Transverse colon (tissue), 4 donors: ENCODE results near the gene RAP1GAP2. TPM values are rescaled to one million over a fixed set of nuclear protein-coding genes. Genes with fewer than 3 reads are reported as not detected.
A peak's percentile ranks its signal among the peaks of the same experiment; 100 is the strongest.

ENCODE experiments used
- DNase-seq: peaks from one replicate; pipeline ENCODE4 v3.0.0-alpha.2; 2019
- H3K27ac ChIP-seq, 4 donors: fragments of 200-600 bp; sonication (generic); 2 replicates each; pipeline ENCODE4 v1.5.1; 2016 to 2018; ENCODE audit warnings: inconsistent platforms in 4 of 4
- H3K27me3 ChIP-seq: fragments of 200-600 bp; sonication (generic); 2 replicates; pipeline ENCODE4 v1.5.1; 2017; ENCODE audit warnings: inconsistent platforms
- H3K36me3 ChIP-seq, 4 donors: fragments of 200-600 bp; sonication (generic); 2 replicates each; pipeline ENCODE4 v1.5.1; 2017 to 2019; ENCODE audit warnings: inconsistent platforms in 4 of 4
- H3K4me1 ChIP-seq, 4 donors: fragments of 200-600 bp; sonication (generic); 2 replicates each; pipeline ENCODE4 v1.5.1; 2017 to 2020; ENCODE audit warnings: inconsistent platforms in 4 of 4
- H3K4me3 ChIP-seq, 4 donors: fragments of 200-600 bp; sonication (generic); 1 replicate in 1 of 4; 2 replicates in 3 of 4; pipeline versions ENCODE4 v1.5.1 to v1.6.1; 2017 to 2019; ENCODE audit warnings: inconsistent platforms in 4 of 4
- H3K9me3 ChIP-seq, 2 donors: fragments of 200-600 bp; sonication (generic); 2 replicates each; pipeline ENCODE4 v1.5.1; 2017 to 2019; ENCODE audit warnings: inconsistent platforms in 2 of 2
- EP300 ChIP-seq: sonication (generic); formaldehyde crosslinking; IDR thresholded peaks from one replicate; pipeline ENCODE4 v1.6.1; 2017; ENCODE audit warnings: antibody characterized with exemption, low read depth
- POLR2A ChIP-seq: fragments of 450-650 bp; IDR thresholded peaks from one replicate; pipeline ENCODE4 v1.6.1; 2016; ENCODE audit warnings: antibody characterized with exemption, mild to moderate bottlenecking, moderate library complexity
- POLR2AphosphoS5 ChIP-seq, 3 donors: sonication (generic); formaldehyde crosslinking; IDR thresholded peaks; one replicate each; pipeline ENCODE4 v1.6.1; 2016; ENCODE audit warnings: antibody characterized with exemption in 3 of 3
- WGBS, 2 donors: methylation state at CpG; one replicate each; pipeline ENCODE4 v1.1.5; 2018; ENCODE audit warnings: low coverage in 1 of 2; 5-methylcytosine and 5-hydroxymethylcytosine counted together
- in situ Hi-C, 4 donors: fragments of 200-750 bp; cut with MboI; loops; one replicate each; pipeline versions ENCODE4 v1.15.0 to v1.15.1; 2017; ENCODE audit warnings: low sequenced_read_pairs in 3 of 4, low pct_ligation_motif_present in 1 of 4, low pct_unique_long_range_greater_than_20kb in 1 of 4
- intact Hi-C: fragments of 100-400 bp; cut with DNase I; formaldehyde crosslinking; loops from one replicate; pipeline ENCODE4 v1.15.1; 2023; ENCODE audit warnings: low total_unique reads
- total RNA-seq, 4 donors: library from RNA; depleted of rRNA; stranded (reverse); fragments of >200 nt; gene quantifications; one replicate each; pipeline ENCODE4 v1.1.0, GENCODE V29; 2016
- TF ChIP-seq, protein P1 (sequence below), 5 experiments: fragments of 200-600 bp in 3 of 5; fragments of 450-650 bp in 2 of 5; sonication (generic) in 3 of 5; IDR thresholded peaks; 1 replicate in 2 of 5; 2 replicates in 3 of 5; pipeline ENCODE4 v1.5.1; 2016 to 2017; ENCODE audit warnings: antibody characterized with exemption in 5 of 5, inconsistent platforms in 3 of 5, mild to moderate bottlenecking in 2 of 5, moderate library complexity in 1 of 5

The RAP1GAP2 gene
- total RNA-seq, 4 donors from 2014 or later, result 23.0 to 39.6 (median 33.9) TPM

DNA sequence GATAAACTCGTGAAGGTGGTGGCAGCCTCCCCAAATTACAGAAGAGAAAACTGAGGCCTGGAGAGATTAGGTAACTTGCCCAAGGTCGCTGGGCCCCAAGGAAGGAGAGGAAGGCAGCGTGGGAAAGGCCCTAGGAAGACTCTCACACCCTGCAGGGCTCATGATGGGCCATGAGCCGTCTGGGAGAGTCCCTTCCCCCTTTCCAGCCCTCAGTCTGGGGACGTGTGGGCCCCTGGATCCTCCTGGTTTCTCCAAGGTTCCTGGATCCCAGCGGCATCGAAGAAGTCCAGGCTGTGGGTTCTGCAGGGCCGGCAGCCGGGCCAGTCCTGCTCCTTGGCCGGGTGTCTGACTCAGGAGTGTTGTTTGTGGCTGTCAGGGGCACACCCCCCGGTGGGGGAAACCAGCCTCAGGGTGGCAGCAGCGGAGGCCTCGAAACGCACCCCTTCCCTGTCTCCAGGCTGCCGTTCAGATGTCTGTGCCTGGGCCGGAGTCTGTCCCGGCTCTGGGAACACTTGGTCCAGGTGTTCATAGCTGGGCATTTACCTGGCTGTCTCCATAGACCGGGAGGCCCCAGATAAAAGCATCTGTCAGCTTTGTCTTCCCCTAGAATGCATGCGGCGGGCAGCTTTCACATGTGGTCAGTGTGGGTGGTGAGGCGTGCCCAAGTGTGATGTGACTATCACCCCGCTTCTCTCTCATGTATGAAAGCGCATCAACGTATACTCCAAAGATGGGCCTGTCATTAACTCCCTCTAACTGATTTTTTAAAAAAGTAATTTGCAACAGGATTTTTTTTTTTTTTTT is 3.7 kb upstream of the RAP1GAP2 start:
- H3K4me1 ChIP-seq, result peaks cover 5 to 31% (median 16%) of the 10 kb centered on the region in 4 donors
- no peak overlapping the region for H3K4me3 ChIP-seq
- intact Hi-C loops, result no loop called here
- no peaks in the 10 kb centered on the region for H3K36me3 ChIP-seq
- H3K27ac ChIP-seq, result no peak overlapping the region
- H3K27me3 ChIP-seq, result no peaks in the 10 kb centered on the region
- in situ Hi-C loops, result no loop called here
- no peak for DNase-seq
- TF ChIP-seq, protein P1, sequence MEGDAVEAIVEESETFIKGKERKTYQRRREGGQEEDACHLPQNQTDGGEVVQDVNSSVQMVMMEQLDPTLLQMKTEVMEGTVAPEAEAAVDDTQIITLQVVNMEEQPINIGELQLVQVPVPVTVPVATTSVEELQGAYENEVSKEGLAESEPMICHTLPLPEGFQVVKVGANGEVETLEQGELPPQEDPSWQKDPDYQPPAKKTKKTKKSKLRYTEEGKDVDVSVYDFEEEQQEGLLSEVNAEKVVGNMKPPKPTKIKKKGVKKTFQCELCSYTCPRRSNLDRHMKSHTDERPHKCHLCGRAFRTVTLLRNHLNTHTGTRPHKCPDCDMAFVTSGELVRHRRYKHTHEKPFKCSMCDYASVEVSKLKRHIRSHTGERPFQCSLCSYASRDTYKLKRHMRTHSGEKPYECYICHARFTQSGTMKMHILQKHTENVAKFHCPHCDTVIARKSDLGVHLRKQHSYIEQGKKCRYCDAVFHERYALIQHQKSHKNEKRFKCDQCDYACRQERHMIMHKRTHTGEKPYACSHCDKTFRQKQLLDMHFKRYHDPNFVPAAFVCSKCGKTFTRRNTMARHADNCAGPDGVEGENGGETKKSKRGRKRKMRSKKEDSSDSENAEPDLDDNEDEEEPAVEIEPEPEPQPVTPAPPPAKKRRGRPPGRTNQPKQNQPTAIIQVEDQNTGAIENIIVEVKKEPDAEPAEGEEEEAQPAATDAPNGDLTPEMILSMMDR (IDR thresholded peaks at IDR 0.05), result no peak
- TF ChIP-seq POLR2AphosphoS5 (IDR thresholded peaks at IDR 0.05) (no peak), POLR2A (no peak), EP300 (no peak)
- 65 to 80% methylated on average over 3 to 24 of the region's 24 CpGs for WGBS, 2 donors
- H3K9me3 ChIP-seq, result no peaks in the 10 kb centered on the region

DNA sequence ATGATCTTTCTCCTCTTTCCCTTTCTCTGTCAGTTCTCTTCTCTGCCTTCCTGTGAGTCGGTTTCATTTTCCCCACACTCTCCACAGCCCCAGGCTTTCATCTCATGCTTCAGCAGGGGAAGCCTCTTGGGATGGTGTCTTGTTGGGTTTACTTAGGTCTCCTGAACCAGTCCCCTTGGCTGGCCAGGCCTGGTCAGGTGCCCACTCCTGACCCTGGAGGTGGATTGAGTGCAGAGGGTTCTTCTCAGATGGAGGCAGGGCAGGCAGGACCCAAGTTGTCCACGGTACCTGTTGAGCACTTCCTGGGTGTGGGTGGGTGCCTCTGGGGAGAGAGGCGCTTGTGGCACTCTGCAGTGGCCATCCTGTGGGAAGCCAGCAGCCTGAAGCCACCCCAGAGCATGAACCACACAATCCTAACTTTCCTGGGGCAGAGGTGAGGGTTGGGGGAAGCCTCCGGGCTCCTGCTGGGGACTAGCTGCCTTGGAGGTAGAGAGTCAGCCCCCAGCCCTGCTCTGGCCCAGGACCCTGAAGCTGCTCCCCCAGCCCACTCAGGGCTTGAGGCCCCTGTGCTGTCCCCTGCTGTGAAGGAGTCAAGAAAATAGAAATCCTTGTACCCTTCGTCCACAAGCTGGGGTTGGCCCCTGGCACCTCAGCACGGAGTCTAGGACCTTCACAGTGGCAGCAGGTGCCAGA is 2.0 kb upstream of the RAP1GAP2 start:
- H3K4me1 ChIP-seq, result peaks cover 5 to 42% (median 25%) of the 10 kb centered on the region in 4 donors
- H3K36me3 ChIP-seq, result no peaks in the 10 kb centered on the region
- intact Hi-C loops (no loop called here), in situ Hi-C loops (no loop called here)
- no peaks in the 10 kb centered on the region for H3K27me3 ChIP-seq
- DNase-seq, result no peak
- 58 to 75% methylated on average over 1 to 6 of the region's 6 CpGs for WGBS, 2 donors
- TF ChIP-seq EP300 (no peak), POLR2A (no peak), POLR2AphosphoS5 (IDR thresholded peaks at IDR 0.05) (no peak)
- TF ChIP-seq, protein P1 (IDR thresholded peaks at IDR 0.05), result no peak
- H3K9me3 ChIP-seq, result no peaks in the 10 kb centered on the region
- no peak overlapping the region for H3K4me3 ChIP-seq
- H3K27ac ChIP-seq, result no peak overlapping the region

DNA sequence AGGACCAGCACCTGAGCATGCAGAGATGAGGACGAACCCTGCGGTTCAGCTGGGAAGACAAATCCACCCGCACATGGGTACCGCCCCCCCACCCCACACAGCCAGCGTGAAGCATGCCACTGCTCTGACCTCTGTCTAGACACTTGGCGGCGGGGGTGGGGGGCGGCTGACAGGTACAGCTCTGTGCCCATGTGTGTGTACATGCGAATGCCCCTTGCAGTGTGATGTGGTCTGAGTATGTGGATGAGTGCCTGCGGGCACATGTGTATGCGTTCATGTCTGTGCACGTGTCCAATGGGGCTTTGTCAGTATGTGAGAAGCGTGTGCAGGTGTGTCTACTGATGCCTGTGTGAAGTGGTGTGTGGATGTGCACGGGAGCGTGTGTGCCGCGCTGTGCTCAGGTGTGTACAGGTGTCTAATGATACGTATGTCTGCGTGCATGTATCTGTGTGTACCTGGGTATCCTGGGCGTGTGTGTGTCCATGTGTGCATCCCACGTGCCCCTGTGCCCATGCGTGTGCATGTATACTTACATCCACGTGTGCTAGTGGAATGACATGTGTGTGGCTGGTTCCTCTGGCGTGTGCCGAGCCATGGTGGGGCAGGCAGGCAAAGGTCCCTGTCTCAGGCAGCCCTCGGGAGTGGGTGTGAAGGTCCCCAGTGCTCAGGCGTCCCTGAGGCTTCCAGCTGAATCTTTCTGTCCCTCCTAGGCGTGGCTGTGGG is 636 bp upstream of the RAP1GAP2 start:
- no peaks in the 10 kb centered on the region for H3K36me3 ChIP-seq
- no peak for DNase-seq
- no peaks in the 10 kb centered on the region for H3K27me3 ChIP-seq
- peaks cover 5 to 40% (median 25%) of the 10 kb centered on the region in 4 donors for H3K4me1 ChIP-seq
- intact Hi-C loops, result no loop called here
- H3K27ac ChIP-seq, result peak overlapping the region; percentile 61 to 85 (median 64)
- TF ChIP-seq POLR2A (no peak), EP300 (no peak), POLR2AphosphoS5 (IDR thresholded peaks at IDR 0.05) (no peak)
- TF ChIP-seq, protein P1 (IDR thresholded peaks at IDR 0.05), result no peak
- in situ Hi-C loops, result no loop called here
- no peaks in the 10 kb centered on the region for H3K9me3 ChIP-seq
- peak overlapping the region in 3 of 4 donors; percentile 12 to 39 (median 35) for H3K4me3 ChIP-seq
- 30 to 64% methylated on average over 4 to 24 of the region's 28 CpGs for WGBS, 2 donors

DNA sequence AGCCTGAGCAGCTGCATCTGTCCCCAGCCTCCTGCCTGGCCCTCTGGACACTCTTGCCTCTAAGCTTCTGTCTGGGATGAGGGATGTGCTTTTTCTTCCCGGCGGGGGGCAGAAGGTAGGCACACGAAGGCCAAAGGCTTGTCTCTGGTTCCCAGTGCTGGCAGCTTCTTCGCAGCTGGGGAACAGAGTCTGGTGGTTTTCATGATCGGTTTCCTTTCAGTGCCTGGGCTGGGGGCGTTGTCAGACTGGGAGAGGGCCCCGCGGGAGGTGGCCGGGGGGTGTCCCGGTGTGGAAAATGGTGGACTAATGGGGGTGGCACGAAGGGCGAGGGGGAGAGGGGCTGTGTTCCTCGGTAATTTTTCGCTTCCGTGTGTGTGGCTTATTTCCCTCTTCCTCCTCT is 988 bp downstream of the RAP1GAP2 start:
- Histone ChIP-seq H3K9me3 (no peaks in the 10 kb centered on the region), H3K27ac (peak overlapping the region; percentile 61 to 85 (median 64)), H3K4me1 (peaks cover 5 to 32% (median 25%) of the 10 kb centered on the region in 4 donors), H3K27me3 (no peaks in the 10 kb centered on the region), H3K4me3 (peak overlapping the region in 2 of 4 donors; percentile 35 to 39), H3K36me3 (no peaks in the 10 kb centered on the region)
- TF ChIP-seq EP300 (no peak), POLR2AphosphoS5 (IDR thresholded peaks at IDR 0.05) (no peak), POLR2A (no peak)
- TF ChIP-seq, protein P1 (IDR thresholded peaks at IDR 0.05), result no peak
- intact Hi-C loops (no loop called here), in situ Hi-C loops (no loop called here)
- no peak for DNase-seq
- 37% methylated on average over 15 of the region's 15 CpGs; no CpG with 5 or more reads in 1 of the 2 donors for WGBS, 2 donors
